HG03469 (cell line): ENCODE measurements around the gene FNDC1.
"Not testable (repeated sequence)": the region's sequence is repeated elsewhere in the genome, so short reads cannot be mapped to it uniquely, and the experiment has no call there.

Experiments
- ATAC-seq: cut with Tn5 transposase; IDR thresholded peaks from one replicate; pipeline ENCODE4 v1.9.1; 2021; ENCODE audit warnings: mild to moderate bottlenecking, moderate library complexity, moderate number of reproducible peaks; ENCODE audit not compliant: unreplicated experiment

FNDC1 gene

DNA sequence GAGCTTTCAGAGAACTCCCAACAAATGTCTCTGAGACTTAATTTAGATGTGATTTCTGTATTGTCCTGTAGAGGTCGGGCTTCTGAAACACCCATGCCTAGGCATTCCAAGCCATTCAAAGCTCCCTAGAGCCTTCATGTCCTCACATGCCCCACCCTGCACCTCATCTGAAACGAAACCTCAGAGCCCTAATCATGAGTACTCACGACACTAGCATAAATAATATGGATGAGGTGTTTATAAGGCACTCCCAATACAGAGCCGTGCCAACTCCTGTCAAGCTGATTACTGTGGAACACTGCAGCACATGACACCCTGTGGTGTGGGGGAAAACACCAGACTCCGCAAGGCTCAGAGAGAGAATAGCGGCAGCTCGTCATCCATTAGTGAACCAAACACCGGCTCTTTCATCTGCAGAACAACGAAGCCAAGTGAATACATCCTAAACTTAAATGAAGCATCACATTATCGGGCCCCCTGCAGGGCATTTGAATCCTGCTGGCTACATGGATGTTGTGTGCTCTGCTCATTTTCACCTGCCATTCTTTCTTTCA is 83.8 kb downstream of the FNDC1 start:
- peak; percentile 67 for ATAC-seq

DNA sequence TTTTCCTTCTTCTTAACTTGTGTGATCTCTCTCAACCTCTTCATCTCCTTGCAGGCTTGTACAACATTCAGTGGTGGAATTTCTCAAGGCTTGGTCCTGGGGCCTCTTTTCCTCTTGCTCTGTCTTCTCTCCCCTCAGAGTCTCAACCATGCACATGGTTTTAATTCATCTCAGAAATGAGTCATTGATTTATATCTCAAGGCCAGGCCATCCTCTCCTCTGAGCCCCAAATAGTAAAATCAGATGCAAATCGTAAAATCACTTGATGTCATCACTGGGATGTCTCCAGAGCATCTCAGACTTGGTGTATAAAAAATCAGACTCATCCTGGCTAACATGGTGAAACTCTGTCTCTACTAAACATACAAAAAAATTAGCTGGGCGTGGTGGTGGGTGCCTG is 85.0 kb downstream of the FNDC1 start:
- ATAC-seq, result no peak

DNA sequence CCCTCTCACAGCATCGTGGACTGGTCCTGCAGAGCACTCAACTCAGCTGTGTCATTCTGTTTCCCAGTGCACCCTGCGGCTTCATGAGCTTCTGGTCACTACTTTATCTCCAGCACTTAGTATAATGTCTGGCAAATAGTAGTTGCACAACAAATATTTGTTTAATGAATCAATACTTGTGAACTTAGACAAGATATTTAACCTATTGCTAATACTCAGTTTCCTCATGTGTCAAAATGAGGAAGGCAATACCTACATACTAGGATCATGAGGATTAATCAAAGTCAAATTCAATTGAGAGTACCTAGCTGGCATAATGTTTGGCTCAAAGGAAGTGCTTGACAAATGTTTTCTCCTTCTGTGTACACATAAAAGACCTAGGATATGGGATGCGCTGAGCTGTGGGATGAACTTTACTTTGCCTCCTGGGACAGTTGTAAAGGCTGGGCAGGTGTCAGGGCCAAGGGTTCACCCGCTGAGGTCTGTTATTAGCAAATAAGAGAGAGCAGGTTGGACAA is 86.3 kb downstream of the FNDC1 start:
- no peak for ATAC-seq

DNA sequence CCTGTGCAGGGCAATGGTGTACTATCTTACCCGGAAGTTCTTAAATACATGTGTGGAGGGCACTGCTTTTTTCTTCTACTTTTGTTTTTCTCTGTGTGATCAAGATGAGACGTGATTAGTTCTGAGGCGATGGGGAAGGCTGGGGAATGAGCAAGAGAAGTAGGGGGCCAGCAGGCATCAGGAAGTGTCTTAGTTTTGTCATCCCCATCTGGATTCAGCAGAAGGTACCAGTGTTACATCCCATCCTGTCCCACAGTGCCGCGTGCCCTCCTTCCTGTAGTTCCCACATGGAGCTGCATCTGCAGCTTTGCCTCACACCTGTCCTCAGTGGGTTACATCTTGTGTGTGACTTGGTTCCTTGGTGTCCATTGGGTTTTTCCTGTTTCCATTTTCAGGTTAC is 86.9 kb downstream of the FNDC1 start:
- ATAC-seq, result no peak

DNA sequence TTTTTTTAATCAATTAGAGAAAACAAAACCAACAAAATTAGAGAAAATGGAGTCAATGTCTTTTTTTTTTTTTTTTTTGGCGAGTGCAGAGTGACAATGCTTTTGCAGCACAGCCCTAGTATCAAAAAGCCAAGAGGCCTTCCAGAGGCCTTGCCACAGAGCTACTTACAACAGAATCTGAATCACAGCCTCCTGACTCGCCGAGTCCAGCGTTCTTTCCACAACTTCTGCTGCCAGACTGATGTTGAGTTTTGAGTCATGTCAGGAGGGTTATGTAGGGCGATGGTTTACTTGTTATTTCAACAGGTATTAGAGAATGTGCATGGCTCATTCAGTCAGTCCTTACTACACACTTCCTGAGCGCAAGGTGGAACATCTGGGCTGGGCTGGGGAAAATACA is 88.6 kb downstream of the FNDC1 start:
- ATAC-seq, result no peak

DNA sequence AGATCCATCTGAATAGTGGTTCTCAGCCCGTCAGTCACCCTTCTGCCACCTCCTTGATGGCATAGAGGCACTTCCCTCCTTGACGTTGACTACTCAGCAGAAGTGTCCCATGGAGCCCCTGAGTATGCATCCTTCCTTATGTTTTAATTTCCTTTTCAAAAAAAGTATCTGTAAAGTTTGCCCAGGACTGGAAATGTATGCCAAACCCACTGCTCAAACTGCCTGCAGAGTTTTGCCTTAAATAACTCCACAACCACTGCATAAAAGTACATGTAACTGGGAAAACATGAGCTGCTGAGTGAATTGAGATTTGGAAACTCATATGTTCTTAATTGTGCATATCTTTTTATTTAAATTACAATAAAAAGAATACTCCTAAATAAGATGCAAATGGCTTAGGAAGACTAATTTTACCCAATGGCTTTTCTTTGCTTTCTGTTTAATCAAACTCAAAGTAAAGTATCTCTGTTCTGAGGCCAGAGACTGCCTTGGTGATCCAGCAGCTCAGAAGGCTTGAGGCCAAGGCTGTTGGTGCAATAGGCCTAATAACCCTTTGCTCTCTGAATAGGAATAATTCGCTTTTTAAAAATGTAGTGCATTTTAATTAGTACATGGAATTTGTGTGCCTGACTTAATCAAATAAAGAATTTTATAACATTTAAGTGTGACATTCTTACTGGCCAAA is 90.4 kb downstream of the FNDC1 start:
- ATAC-seq, result no peak

GRCh38 chr6:159260208-159260607 is 91.0 kb downstream of the FNDC1 start:
- no peak for ATAC-seq

GRCh38 chr6:159261995-159262394 is 92.8 kb downstream of the FNDC1 start:
- ATAC-seq, result no peak

DNA sequence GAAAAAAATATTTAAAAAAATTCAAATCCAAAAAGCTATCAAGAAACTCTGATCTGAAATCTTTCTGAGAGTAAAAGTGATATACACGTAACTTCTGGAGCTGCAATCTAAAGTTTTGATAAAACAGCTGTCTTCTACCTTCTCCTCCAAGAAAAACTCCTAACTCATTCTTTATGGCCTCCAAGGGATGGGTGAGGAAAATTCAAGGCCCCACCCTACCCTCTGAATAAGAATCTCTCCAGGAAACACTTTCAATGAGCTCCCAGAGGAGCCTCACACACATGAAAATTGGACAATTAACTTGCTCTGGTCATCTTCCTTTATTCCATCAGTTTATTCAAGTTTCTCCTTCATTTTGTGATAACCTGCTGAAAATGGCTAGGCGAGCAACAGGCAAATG is 93.4 kb downstream of the FNDC1 start:
- ATAC-seq, result no peak

DNA sequence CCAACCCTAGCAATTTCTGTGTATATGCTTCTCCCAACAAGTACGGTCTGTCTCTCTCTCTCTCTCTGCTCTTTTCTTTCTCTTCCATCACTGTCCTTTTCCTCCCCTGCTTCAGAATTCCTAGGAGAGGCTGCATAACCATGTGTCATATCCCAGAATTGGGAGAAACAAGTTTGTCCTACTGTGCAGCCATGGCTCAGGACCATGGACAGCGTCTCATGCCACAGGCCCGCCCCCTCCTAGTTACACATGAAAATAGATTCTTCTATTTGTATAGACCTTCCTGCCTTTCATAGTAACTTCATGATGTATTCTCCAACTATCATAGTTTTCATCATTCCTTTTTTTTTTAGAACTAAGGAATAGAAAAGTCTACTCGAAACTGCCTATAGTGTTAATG is 98.0 kb downstream of the FNDC1 start:
- no peak for ATAC-seq

- ATAC-seq, result no peak
Measured at GRCh38 chr6:159268511-159268910, 99.3 kb downstream of the FNDC1 start.

DNA sequence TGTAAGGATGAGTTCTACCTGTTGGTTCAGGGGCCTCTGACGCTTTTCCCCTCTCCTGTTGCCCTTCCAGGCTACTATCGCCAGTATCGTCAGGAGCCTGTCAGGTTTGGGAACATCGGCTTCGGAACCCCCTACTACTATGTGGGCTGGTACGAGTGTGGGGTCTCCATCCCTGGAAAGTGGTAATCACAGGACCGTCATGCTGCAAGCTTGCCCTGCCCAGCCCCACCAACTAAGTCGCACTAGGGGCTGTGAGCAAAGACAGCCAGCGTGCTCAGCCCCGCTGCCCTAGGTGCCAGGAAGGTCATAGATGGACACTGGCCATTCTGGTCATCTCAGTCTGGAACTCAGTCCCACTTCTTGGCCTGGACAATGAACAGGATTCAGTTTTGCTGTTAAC is 102.1 kb downstream of the FNDC1 start:
- ATAC-seq, result no peak

- no peak for ATAC-seq
Measured at GRCh38 chr6:159278626-159279025, 109.4 kb downstream of the FNDC1 start.

- no peak for ATAC-seq
Measured at GRCh38 chr6:159279790-159280277, 110.6 kb downstream of the FNDC1 start.

GRCh38 chr6:159282421-159282820 is 113.2 kb downstream of the FNDC1 start:
- no peak for ATAC-seq

DNA sequence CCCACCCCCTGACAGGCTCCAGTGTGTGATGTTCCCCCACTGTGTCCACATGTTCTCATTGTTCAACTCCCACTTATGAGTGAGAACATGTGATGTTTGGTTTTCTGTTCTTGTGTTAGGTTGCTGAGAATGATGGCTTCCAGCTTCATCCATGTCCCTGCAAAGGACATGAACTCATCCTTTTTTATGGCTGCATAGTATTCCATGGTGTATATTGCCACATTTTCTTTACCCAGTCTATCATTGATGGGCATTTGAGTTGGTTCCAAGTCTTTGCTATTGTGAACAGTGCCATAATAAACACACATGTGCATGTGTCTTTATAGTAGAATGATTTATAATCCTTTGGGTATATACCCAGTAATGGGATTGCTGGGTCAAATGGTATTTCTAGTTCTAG is 115.5 kb downstream of the FNDC1 start:
- ATAC-seq, result not testable (repeated sequence)

GRCh38 chr6:159298840-159299239 is 129.6 kb downstream of the FNDC1 start:
- ATAC-seq, result no peak

GRCh38 chr6:159299566-159299965 is 130.4 kb downstream of the FNDC1 start:
- no peak for ATAC-seq

GRCh38 chr6:159301277-159301676 is 132.1 kb downstream of the FNDC1 start:
- no peak for ATAC-seq

GRCh38 chr6:159301810-159302593 is 132.8 kb downstream of the FNDC1 start:
- ATAC-seq, result no peak

DNA sequence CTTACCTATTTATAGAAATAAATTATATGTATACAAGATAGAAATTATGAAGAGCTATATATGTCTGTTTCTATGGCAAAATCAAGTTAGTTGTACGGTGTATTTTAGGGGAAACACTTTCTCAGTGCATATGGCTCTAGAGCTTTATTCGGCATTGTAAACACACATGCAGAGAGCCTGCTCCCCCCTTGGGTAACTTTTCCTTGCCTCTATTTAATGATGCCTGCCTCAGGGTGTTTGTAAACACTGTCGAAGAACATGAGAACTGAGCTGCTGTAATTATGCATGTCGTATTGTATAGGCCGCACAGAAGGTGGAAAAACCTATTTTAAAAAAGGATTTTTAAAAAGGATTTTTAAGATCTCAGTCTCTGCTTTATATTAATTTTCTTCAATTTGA is 133.4 kb downstream of the FNDC1 start:
- ATAC-seq, result no peak

- no peak for ATAC-seq
Measured at GRCh38 chr6:159303159-159303558, 134.0 kb downstream of the FNDC1 start.
